ENCODE results near the gene SEMA6A.

DNA sequence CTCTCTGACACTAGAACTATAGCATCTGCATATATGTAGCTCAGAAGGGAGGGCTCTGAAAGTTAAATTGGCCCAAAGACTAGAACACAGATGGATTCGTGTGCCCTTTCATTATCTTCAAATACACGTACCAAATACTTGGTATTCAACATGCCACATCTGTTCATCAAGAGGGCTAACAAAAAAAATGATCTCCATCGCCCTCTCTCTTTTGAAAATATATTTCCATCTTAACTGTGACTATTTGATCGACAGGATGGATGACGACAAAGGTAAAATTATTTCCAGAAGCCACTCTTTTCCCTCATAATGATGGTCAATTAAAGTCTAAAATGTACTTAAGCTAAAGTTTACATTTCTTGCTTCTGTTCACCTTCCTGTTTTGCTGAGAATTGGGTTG, 77.0 kb downstream of the SEMA6A start:
- TF ChIP-seq, protein P1, sequence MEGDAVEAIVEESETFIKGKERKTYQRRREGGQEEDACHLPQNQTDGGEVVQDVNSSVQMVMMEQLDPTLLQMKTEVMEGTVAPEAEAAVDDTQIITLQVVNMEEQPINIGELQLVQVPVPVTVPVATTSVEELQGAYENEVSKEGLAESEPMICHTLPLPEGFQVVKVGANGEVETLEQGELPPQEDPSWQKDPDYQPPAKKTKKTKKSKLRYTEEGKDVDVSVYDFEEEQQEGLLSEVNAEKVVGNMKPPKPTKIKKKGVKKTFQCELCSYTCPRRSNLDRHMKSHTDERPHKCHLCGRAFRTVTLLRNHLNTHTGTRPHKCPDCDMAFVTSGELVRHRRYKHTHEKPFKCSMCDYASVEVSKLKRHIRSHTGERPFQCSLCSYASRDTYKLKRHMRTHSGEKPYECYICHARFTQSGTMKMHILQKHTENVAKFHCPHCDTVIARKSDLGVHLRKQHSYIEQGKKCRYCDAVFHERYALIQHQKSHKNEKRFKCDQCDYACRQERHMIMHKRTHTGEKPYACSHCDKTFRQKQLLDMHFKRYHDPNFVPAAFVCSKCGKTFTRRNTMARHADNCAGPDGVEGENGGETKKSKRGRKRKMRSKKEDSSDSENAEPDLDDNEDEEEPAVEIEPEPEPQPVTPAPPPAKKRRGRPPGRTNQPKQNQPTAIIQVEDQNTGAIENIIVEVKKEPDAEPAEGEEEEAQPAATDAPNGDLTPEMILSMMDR (optimal IDR thresholded peaks at IDR 0.05 in 1 of 3, IDR thresholded peaks at IDR 0.05 in 1 of 3, conservative IDR thresholded peaks at IDR 0.05 in 1 of 3; ENCODE audit: extremely low read depth in 1 of 3, insufficient read depth in 2 of 3, low read length in 3 of 3): no peak
- TF ChIP-seq EZH2 (IDR thresholded peaks at IDR 0.05; ENCODE audit: low read length): no peak
